Measurements from ENCODE around the gene CDRT4. TPM values are rescaled to one million over a fixed set of nuclear protein-coding genes. Genes with fewer than 3 reads are reported as not detected.

Gene CDRT4
- total and polyA plus RNA-seq, 2 donors (not counting 3 experiments of a cell fraction or from before 2014, with no cell fraction given): 11.5 to 13.6 TPM

DNA sequence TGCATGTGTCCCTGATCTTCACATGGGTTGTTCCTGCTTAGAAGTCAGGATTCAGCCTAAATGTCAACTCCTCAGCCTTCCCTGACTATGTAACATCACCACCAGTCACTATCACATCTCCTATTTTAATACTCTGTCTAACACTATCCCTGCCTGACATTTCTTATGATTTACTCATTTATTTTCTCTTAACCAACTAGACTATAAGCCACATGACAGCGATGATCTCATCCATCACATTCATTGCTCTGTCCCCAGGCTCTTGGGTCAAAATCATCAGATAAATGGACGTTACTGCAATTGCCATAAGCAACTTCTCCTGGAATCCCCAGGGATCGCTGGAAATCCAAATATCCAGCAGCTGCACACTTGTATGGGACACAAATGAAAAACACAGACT is 15.7 kb downstream of the CDRT4 start:
- intact Hi-C loops (cut with micrococcal nuclease): no loop called here
- Histone ChIP-seq H3K27ac (ENCODE audit: insufficient read depth, low read depth, low read length) (no peak overlapping the region), H3K9me3 (replicated peaks; ENCODE audit: control insufficient read depth, insufficient read depth, low read length) (no peaks in the 10 kb centered on the region), H2AFZ (ENCODE audit: low read depth, low read length) (no peak overlapping the region), H3K4me1 (ENCODE audit: control insufficient read depth, extremely low read depth, insufficient read depth, low read length) (peaks cover 18% of the 10 kb centered on the region), H3K4me3 (replicated peaks in 1 of 3; ENCODE audit: insufficient read depth in 1 of 3, low read depth in 1 of 3, low read length in 3 of 3) (no peak overlapping the region), H3K27me3 (ENCODE audit: control insufficient read depth in 2 of 2, insufficient read depth in 2 of 2, low read length in 2 of 2) (no peaks in the 10 kb centered on the region), H3K79me2 (ENCODE audit: control insufficient read depth, insufficient read depth, low read length) (no peaks in the 10 kb centered on the region), H3K4me2 (ENCODE audit: insufficient read depth, low read length) (no peak overlapping the region), H3K9ac (replicated peaks; ENCODE audit: extremely low read depth, insufficient read depth, low read length) (no peak overlapping the region), H3K9me1 (replicated peaks; ENCODE audit: control insufficient read depth, extremely low read depth, insufficient read depth, low read length) (no peaks in the 10 kb centered on the region), H4K20me1 (replicated peaks; ENCODE audit: control insufficient read depth, extremely low read depth, insufficient read depth, low read length) (no peaks in the 10 kb centered on the region), H3K36me3 (ENCODE audit: control insufficient read depth in 2 of 2, extremely low read depth in 1 of 2, insufficient read depth in 2 of 2, low read length in 2 of 2) (no peaks in the 10 kb centered on the region)
- CTCF ChIA-PET: interaction anchor here (1.2 to 1.5 kb wide), 2 partner anchors 51 to 113 kb away, joined by 3 to 5 read pairs; no protein-coding TSS in a partner anchor
- POLR2A ChIA-PET: no interaction called here
- no peak for FAIRE-seq
- BruUV-seq (replicated peaks): no TSS peak
- TF ChIP-seq MYC (IDR thresholded peaks at IDR 0.05; ENCODE audit: low read depth, low read length) (no peak), GATA2 (IDR thresholded peaks at IDR 0.05; ENCODE audit: insufficient read depth, insufficient read length, low read depth, low read length) (no peak), POLR2A (IDR thresholded peaks at IDR 0.05; ENCODE audit: low read depth, low read length) (no peak), JUN (IDR thresholded peaks at IDR 0.05; ENCODE audit: borderline replicate concordance, insufficient read depth, insufficient read length, low read depth) (no peak), POLR2AphosphoS5 (IDR thresholded peaks at IDR 0.05; ENCODE audit: insufficient read depth, low read depth, low read length) (no peak), EZH2 (IDR thresholded peaks at IDR 0.05; ENCODE audit: borderline replicate concordance, low read depth, low read length, severe bottlenecking) (no peak), FOS (IDR thresholded peaks at IDR 0.05; ENCODE audit: borderline replicate concordance, insufficient read depth, low read length) (no peak)
- TF ChIP-seq, protein P1, sequence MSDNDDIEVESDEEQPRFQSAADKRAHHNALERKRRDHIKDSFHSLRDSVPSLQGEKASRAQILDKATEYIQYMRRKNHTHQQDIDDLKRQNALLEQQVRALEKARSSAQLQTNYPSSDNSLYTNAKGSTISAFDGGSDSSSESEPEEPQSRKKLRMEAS (IDR thresholded peaks at IDR 0.05; ENCODE audit: insufficient read depth, insufficient read length): no peak
- TF ChIP-seq, protein P2, sequence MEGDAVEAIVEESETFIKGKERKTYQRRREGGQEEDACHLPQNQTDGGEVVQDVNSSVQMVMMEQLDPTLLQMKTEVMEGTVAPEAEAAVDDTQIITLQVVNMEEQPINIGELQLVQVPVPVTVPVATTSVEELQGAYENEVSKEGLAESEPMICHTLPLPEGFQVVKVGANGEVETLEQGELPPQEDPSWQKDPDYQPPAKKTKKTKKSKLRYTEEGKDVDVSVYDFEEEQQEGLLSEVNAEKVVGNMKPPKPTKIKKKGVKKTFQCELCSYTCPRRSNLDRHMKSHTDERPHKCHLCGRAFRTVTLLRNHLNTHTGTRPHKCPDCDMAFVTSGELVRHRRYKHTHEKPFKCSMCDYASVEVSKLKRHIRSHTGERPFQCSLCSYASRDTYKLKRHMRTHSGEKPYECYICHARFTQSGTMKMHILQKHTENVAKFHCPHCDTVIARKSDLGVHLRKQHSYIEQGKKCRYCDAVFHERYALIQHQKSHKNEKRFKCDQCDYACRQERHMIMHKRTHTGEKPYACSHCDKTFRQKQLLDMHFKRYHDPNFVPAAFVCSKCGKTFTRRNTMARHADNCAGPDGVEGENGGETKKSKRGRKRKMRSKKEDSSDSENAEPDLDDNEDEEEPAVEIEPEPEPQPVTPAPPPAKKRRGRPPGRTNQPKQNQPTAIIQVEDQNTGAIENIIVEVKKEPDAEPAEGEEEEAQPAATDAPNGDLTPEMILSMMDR (IDR thresholded peaks at IDR 0.05; ENCODE audit: extremely low read depth in 1 of 2, insufficient read depth in 1 of 2, low read depth in 1 of 2, low read length in 2 of 2): no peak
- dilution Hi-C loops (cut with MboI; ENCODE audit: extremely low pct_ligation_motif_present, low sequenced_read_pairs): no loop called here
- DNase-seq (ENCODE audit: low read depth, low spot score): no peak

Data from endothelial cell of umbilical vein (primary cell).